Measurements from ENCODE around the gene C1orf21.

C1orf21 gene

GRCh38 chr1:184506481-184506880, 119.7 kb downstream of the C1orf21 start:
- H3K79me2 ChIP-seq (ENCODE audit: insufficient read depth, low read length), result no peaks in the 10 kb centered on the region
- no peaks in the 10 kb centered on the region for H3K27me3 ChIP-seq (ENCODE audit: insufficient read depth, low read length, poor library complexity, severe bottlenecking)
- no peak overlapping the region for H3K4me2 ChIP-seq (ENCODE audit: low read depth, low read length, poor library complexity, severe bottlenecking)
- no peaks in the 10 kb centered on the region for H3F3A ChIP-seq (ENCODE audit: low read depth)
- no peaks in the 10 kb centered on the region for H3K9me2 ChIP-seq (replicated peaks; ENCODE audit: low read depth, low read length)
- no peak overlapping the region for H2AFZ ChIP-seq (ENCODE audit: low read length)
- peaks cover 5% of the 10 kb centered on the region for H3K4me1 ChIP-seq (ENCODE audit: insufficient read depth, low read length, poor library complexity, severe bottlenecking)
- no peaks in the 10 kb centered on the region for H3K36me3 ChIP-seq (ENCODE audit: insufficient read depth, low read length)
- TF ChIP-seq CTCF (conservative IDR thresholded peaks at IDR 0.05; ENCODE audit: low read length), result no peak
- no peak for TF ChIP-seq EZH2phosphoT487 (IDR thresholded peaks at IDR 0.05; ENCODE audit: borderline replicate concordance)
- no peak overlapping the region for H3K9ac ChIP-seq (ENCODE audit: low read depth, low read length, poor library complexity, severe bottlenecking)
- no peak overlapping the region for H3K4me3 ChIP-seq (ENCODE audit: low read length, poor library complexity, severe bottlenecking)
- no peaks in the 10 kb centered on the region for H3K9me3 ChIP-seq (ENCODE audit: insufficient read depth, low read depth, low read length)
- H4K20me1 ChIP-seq (ENCODE audit: insufficient read depth, low read length, poor library complexity, severe bottlenecking), result no peaks in the 10 kb centered on the region

GRCh38 chr1:184507165-184507564, 120.3 kb downstream of the C1orf21 start:
- peaks cover 5% of the 10 kb centered on the region for H3K4me1 ChIP-seq (ENCODE audit: insufficient read depth, low read length, poor library complexity, severe bottlenecking)
- H4K20me1 ChIP-seq (ENCODE audit: insufficient read depth, low read length, poor library complexity, severe bottlenecking), result no peaks in the 10 kb centered on the region
- TF ChIP-seq CTCF (conservative IDR thresholded peaks at IDR 0.05; ENCODE audit: low read length), result no peak
- no peak for TF ChIP-seq EZH2phosphoT487 (IDR thresholded peaks at IDR 0.05; ENCODE audit: borderline replicate concordance)
- no peaks in the 10 kb centered on the region for H3K36me3 ChIP-seq (ENCODE audit: insufficient read depth, low read length)
- H3K9me2 ChIP-seq (replicated peaks; ENCODE audit: low read depth, low read length), result no peaks in the 10 kb centered on the region
- no peak overlapping the region for H3K4me2 ChIP-seq (ENCODE audit: low read depth, low read length, poor library complexity, severe bottlenecking)
- H3K9me3 ChIP-seq (ENCODE audit: insufficient read depth, low read depth, low read length), result no peaks in the 10 kb centered on the region
- no peak overlapping the region for H3K9ac ChIP-seq (ENCODE audit: low read depth, low read length, poor library complexity, severe bottlenecking)
- H3F3A ChIP-seq (ENCODE audit: low read depth), result no peaks in the 10 kb centered on the region
- no peak overlapping the region for H3K4me3 ChIP-seq (ENCODE audit: low read length, poor library complexity, severe bottlenecking)
- no peak overlapping the region for H2AFZ ChIP-seq (ENCODE audit: low read length)
- H3K79me2 ChIP-seq (ENCODE audit: insufficient read depth, low read length), result no peaks in the 10 kb centered on the region
- H3K27me3 ChIP-seq (ENCODE audit: insufficient read depth, low read length, poor library complexity, severe bottlenecking), result no peaks in the 10 kb centered on the region

GRCh38 chr1:184507604-184508280, 120.9 kb downstream of the C1orf21 start:
- H3K4me2 ChIP-seq (ENCODE audit: low read depth, low read length, poor library complexity, severe bottlenecking), result no peak overlapping the region
- no peaks in the 10 kb centered on the region for H3K79me2 ChIP-seq (ENCODE audit: insufficient read depth, low read length)
- no peaks in the 10 kb centered on the region for H3K9me2 ChIP-seq (replicated peaks; ENCODE audit: low read depth, low read length)
- no peak overlapping the region for H3K4me3 ChIP-seq (ENCODE audit: low read length, poor library complexity, severe bottlenecking)
- TF ChIP-seq EZH2phosphoT487 (IDR thresholded peaks at IDR 0.05; ENCODE audit: borderline replicate concordance), result no peak
- TF ChIP-seq CTCF (conservative IDR thresholded peaks at IDR 0.05; ENCODE audit: low read length), result no peak
- no peaks in the 10 kb centered on the region for H3K9me3 ChIP-seq (ENCODE audit: insufficient read depth, low read depth, low read length)
- H3F3A ChIP-seq (ENCODE audit: low read depth), result no peaks in the 10 kb centered on the region
- H3K36me3 ChIP-seq (ENCODE audit: insufficient read depth, low read length), result no peaks in the 10 kb centered on the region
- H4K20me1 ChIP-seq (ENCODE audit: insufficient read depth, low read length, poor library complexity, severe bottlenecking), result no peaks in the 10 kb centered on the region
- peaks cover 5% of the 10 kb centered on the region for H3K4me1 ChIP-seq (ENCODE audit: insufficient read depth, low read length, poor library complexity, severe bottlenecking)
- H2AFZ ChIP-seq (ENCODE audit: low read length), result no peak overlapping the region
- H3K27me3 ChIP-seq (ENCODE audit: insufficient read depth, low read length, poor library complexity, severe bottlenecking), result no peaks in the 10 kb centered on the region
- H3K9ac ChIP-seq (ENCODE audit: low read depth, low read length, poor library complexity, severe bottlenecking), result no peak overlapping the region
